Lower leg skin (tissue), 3 donors: ENCODE data around the gene CDK5.

Experiments used
- POLR2A ChIP-seq, 2 donors: fragments of 450-650 bp; IDR thresholded peaks; one replicate each; pipeline ENCODE4 v1.6.1; 2016 to 2017; ENCODE audit warnings: antibody characterized with exemption in 2 of 2, mild to moderate bottlenecking in 1 of 2, moderate library complexity in 1 of 2
- TF ChIP-seq, protein P1 (sequence below), 3 donors: fragments of 450-650 bp; IDR thresholded peaks; one replicate each; pipeline ENCODE4 v1.5.1; 2016; ENCODE audit warnings: antibody characterized with exemption in 3 of 3, mild to moderate bottlenecking in 3 of 3, moderate library complexity in 2 of 3

DNA sequence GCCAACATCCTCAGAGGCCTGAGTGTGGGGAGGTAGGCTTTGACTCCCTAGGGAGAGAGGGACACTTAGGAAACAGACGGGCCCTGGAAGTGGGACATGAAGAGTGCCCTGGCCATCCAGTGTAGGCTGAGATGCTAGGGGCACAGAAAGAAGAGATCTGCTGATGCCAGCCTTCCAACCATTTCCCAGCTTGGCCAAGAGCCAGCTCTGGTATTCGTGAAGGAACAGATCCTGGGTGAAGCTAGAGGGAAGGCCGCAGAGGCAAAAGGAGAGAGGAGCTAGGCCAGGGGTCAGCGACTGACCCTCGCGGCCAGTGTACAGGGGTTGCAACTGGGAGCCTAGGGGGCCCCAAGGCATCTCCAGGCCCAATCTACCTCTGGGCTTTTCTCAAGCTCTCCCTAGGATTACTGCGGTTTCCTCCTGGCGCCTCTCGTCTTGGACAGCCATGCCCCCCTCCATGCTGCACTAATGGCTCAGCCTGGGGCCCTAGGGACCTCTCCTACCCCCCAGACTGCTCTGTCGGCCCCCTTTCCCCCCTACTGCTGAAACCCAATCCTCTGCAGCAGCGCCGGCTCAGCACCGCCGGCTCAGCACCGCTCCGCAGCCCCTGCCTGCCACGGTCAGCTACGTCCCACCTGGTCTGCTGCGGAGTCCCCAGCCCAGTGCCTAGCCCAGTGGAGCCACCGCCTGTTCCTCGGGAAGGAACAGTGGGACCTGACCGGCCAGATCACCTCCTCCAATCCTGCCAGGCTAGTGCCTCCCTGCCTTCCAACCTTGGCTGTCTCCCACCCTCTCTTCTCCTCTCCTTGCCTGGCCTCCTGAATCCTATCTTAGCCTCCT lies 9.5 kb downstream of the CDK5 start, which contains the start of gene ASIC3:
- TF ChIP-seq, protein P1, sequence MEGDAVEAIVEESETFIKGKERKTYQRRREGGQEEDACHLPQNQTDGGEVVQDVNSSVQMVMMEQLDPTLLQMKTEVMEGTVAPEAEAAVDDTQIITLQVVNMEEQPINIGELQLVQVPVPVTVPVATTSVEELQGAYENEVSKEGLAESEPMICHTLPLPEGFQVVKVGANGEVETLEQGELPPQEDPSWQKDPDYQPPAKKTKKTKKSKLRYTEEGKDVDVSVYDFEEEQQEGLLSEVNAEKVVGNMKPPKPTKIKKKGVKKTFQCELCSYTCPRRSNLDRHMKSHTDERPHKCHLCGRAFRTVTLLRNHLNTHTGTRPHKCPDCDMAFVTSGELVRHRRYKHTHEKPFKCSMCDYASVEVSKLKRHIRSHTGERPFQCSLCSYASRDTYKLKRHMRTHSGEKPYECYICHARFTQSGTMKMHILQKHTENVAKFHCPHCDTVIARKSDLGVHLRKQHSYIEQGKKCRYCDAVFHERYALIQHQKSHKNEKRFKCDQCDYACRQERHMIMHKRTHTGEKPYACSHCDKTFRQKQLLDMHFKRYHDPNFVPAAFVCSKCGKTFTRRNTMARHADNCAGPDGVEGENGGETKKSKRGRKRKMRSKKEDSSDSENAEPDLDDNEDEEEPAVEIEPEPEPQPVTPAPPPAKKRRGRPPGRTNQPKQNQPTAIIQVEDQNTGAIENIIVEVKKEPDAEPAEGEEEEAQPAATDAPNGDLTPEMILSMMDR (IDR thresholded peaks at IDR 0.05), result no peak
- no peak for TF ChIP-seq POLR2A (IDR thresholded peaks at IDR 0.05)
